ENCODE measurements around the gene FNDC1.

The FNDC1 gene

DNA sequence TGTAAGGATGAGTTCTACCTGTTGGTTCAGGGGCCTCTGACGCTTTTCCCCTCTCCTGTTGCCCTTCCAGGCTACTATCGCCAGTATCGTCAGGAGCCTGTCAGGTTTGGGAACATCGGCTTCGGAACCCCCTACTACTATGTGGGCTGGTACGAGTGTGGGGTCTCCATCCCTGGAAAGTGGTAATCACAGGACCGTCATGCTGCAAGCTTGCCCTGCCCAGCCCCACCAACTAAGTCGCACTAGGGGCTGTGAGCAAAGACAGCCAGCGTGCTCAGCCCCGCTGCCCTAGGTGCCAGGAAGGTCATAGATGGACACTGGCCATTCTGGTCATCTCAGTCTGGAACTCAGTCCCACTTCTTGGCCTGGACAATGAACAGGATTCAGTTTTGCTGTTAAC is 102.1 kb downstream of the FNDC1 start:
- Histone ChIP-seq H3K4me3 (ENCODE audit: insufficient read depth, low read length, poor library complexity, severe bottlenecking) (no peak overlapping the region), H3K79me2 (ENCODE audit: insufficient read depth, low read length) (no peaks in the 10 kb centered on the region), H4K20me1 (ENCODE audit: low read depth, low read length) (no peaks in the 10 kb centered on the region), H3K27ac (ENCODE audit: low read depth, low read length) (no peak overlapping the region), H3K9me2 (replicated peaks; ENCODE audit: insufficient read depth, low read length) (no peaks in the 10 kb centered on the region), H2AFZ (ENCODE audit: low read depth, low read length, severe bottlenecking) (no peak overlapping the region), H3K4me2 (ENCODE audit: low read depth, low read length, poor library complexity, severe bottlenecking) (no peak overlapping the region), H3K9ac (ENCODE audit: low read length) (no peak overlapping the region), H3K27me3 (ENCODE audit: low read length) (no peaks in the 10 kb centered on the region), H3F3A (ENCODE audit: insufficient read depth) (no peaks in the 10 kb centered on the region), H3K9me3 (ENCODE audit: insufficient read depth, low read length) (no peaks in the 10 kb centered on the region), H3K36me3 (ENCODE audit: low read length) (no peaks in the 10 kb centered on the region)
- TF ChIP-seq EZH2phosphoT487 (conservative IDR thresholded peaks at IDR 0.05; ENCODE audit: low read length), result no peak
- TF ChIP-seq, protein P1, sequence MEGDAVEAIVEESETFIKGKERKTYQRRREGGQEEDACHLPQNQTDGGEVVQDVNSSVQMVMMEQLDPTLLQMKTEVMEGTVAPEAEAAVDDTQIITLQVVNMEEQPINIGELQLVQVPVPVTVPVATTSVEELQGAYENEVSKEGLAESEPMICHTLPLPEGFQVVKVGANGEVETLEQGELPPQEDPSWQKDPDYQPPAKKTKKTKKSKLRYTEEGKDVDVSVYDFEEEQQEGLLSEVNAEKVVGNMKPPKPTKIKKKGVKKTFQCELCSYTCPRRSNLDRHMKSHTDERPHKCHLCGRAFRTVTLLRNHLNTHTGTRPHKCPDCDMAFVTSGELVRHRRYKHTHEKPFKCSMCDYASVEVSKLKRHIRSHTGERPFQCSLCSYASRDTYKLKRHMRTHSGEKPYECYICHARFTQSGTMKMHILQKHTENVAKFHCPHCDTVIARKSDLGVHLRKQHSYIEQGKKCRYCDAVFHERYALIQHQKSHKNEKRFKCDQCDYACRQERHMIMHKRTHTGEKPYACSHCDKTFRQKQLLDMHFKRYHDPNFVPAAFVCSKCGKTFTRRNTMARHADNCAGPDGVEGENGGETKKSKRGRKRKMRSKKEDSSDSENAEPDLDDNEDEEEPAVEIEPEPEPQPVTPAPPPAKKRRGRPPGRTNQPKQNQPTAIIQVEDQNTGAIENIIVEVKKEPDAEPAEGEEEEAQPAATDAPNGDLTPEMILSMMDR (IDR thresholded peaks at IDR 0.05; ENCODE audit: insufficient read depth, low read length, poor library complexity, severe bottlenecking), result no peak

DNA sequence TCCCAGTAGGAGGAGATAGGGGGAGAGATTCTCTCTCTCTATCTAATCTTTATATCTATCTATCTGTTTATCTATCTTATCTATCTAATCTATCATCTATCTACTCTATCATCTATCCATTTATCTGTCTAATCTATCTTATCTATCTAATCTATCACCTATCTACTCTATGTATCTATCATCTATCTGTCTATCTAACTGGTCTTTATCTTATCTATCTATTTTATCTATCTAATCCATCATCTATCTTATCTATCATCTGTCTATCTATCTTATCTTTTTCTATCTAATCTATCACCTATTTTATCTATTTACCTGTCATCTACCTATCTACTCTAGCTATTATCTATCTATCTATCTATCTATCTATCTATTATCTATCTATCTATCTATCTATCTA is 109.4 kb downstream of the FNDC1 start:
- Histone ChIP-seq H4K20me1 (ENCODE audit: low read depth, low read length) (no peaks in the 10 kb centered on the region), H3K27me3 (ENCODE audit: low read length) (no peaks in the 10 kb centered on the region), H3K36me3 (ENCODE audit: low read length) (no peaks in the 10 kb centered on the region), H3K27ac (ENCODE audit: low read depth, low read length) (no peak overlapping the region), H3K9me2 (replicated peaks; ENCODE audit: insufficient read depth, low read length) (no peaks in the 10 kb centered on the region), H3K4me2 (ENCODE audit: low read depth, low read length, poor library complexity, severe bottlenecking) (no peak overlapping the region), H3K4me3 (ENCODE audit: insufficient read depth, low read length, poor library complexity, severe bottlenecking) (no peak overlapping the region), H3F3A (ENCODE audit: insufficient read depth) (no peaks in the 10 kb centered on the region), H3K79me2 (ENCODE audit: insufficient read depth, low read length) (no peaks in the 10 kb centered on the region), H2AFZ (ENCODE audit: low read depth, low read length, severe bottlenecking) (no peak overlapping the region), H3K9me3 (ENCODE audit: insufficient read depth, low read length) (no peaks in the 10 kb centered on the region), H3K9ac (ENCODE audit: low read length) (no peak overlapping the region)
- TF ChIP-seq EZH2phosphoT487 (conservative IDR thresholded peaks at IDR 0.05; ENCODE audit: low read length), result no peak
- TF ChIP-seq, protein P1 (IDR thresholded peaks at IDR 0.05; ENCODE audit: insufficient read depth, low read length, poor library complexity, severe bottlenecking), result no peak

DNA sequence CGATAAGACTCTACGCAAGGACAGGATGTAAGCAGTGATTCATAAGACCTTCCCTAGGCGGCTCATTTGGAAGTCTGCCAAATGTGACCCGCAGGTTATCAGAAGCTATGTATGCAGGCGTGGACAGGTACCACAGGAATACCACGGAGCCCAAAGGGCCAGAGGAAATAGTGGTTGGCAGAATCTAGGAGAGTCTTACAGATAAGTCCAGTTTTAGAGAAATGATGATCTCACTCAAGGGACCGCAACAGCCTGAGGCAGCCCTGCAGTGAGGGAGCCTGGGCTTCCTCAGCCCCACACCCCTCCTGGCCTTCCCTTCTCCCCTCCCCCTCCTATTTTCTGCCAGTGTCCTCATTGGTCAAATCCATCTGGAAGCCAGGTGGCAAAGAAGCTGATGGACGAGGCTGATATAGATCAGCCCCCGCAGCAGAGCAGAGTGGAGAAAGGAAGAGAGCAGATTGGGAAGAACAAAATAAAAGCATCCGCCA is 110.6 kb downstream of the FNDC1 start:
- Histone ChIP-seq H3K27me3 (ENCODE audit: low read length) (no peaks in the 10 kb centered on the region), H3K9me3 (ENCODE audit: insufficient read depth, low read length) (no peaks in the 10 kb centered on the region), H3K4me3 (ENCODE audit: insufficient read depth, low read length, poor library complexity, severe bottlenecking) (no peak overlapping the region), H3K9ac (ENCODE audit: low read length) (no peak overlapping the region), H3K27ac (ENCODE audit: low read depth, low read length) (no peak overlapping the region), H3K79me2 (ENCODE audit: insufficient read depth, low read length) (no peaks in the 10 kb centered on the region), H2AFZ (ENCODE audit: low read depth, low read length, severe bottlenecking) (no peak overlapping the region), H3K36me3 (ENCODE audit: low read length) (no peaks in the 10 kb centered on the region), H3F3A (ENCODE audit: insufficient read depth) (no peaks in the 10 kb centered on the region), H4K20me1 (ENCODE audit: low read depth, low read length) (no peaks in the 10 kb centered on the region), H3K4me2 (ENCODE audit: low read depth, low read length, poor library complexity, severe bottlenecking) (no peak overlapping the region), H3K9me2 (replicated peaks; ENCODE audit: insufficient read depth, low read length) (no peaks in the 10 kb centered on the region)
- TF ChIP-seq, protein P1 (IDR thresholded peaks at IDR 0.05; ENCODE audit: insufficient read depth, low read length, poor library complexity, severe bottlenecking), result no peak
- no peak for TF ChIP-seq EZH2phosphoT487 (conservative IDR thresholded peaks at IDR 0.05; ENCODE audit: low read length)

Measured in SU-DHL-6 (cell line).